SK-N-SH (cell line): ENCODE data around the gene MOV10L1. TPM values are rescaled to one million over a fixed set of nuclear protein-coding genes. Genes with fewer than 3 reads are reported as not detected.

Experiments used
- CTCF ChIA-PET: fragments of 300-600, 350-600 bp; formaldehyde crosslinking; extraction: SDS; loops from one replicate; lab custom pipeline; 2021; lab: Yijun Ruan, JAX
- POLR2A ChIA-PET: fragments of 350-600 bp; sonication (Branson Sonifier 250); formaldehyde crosslinking; extraction: SDS; loops from one replicate; lab custom pipeline; 2020; ENCODE audit warnings: antibody characterized with exemption, inconsistent platforms; lab: Yijun Ruan, JAX
- DNase-seq: peaks from one replicate; pipeline ENCODE4 v3.0.0; 2012
- H2AFZ ChIP-seq: fragments of 200-600 bp; sonication (generic); 2 replicates; pipeline ENCODE4 v1.8.1; 2016; ENCODE audit warnings: antibody characterized with exemption, mild to moderate bottlenecking, low read depth
- H3F3A ChIP-seq: fragments of 200-600 bp; sonication (generic); replicated peaks from 2 replicates; pipeline ENCODE3; 2016; ENCODE audit warnings: antibody characterized with exemption, mild to moderate bottlenecking; ENCODE audit not compliant: insufficient read depth
- H3K27ac ChIP-seq, 2 experiments: fragments of 200-500 bp in 1 of 2; fragments of 200-600 bp in 1 of 2; sonication (Bioruptor generic) in 1 of 2; sonication (generic), shearing (Covaris generic) in 1 of 2; 2 replicates each; pipeline versions ENCODE4 v1.5.1 to v1.6.1; 2014 to 2016; ENCODE audit warnings: low read depth in 2 of 2, inconsistent platforms in 1 of 2, low read length in 1 of 2, mild to moderate bottlenecking in 1 of 2, mixed read lengths in 1 of 2
- H3K27me3 ChIP-seq: fragments of 200-600 bp; sonication (generic), shearing (Covaris generic); 2 replicates; pipeline ENCODE4 v1.6.1; 2016; ENCODE audit warnings: mixed run types; ENCODE audit not compliant: insufficient read depth
- H3K36me3 ChIP-seq, 2 experiments: fragments of 200-500 bp in 1 of 2; fragments of 200-600 bp in 1 of 2; sonication (Bioruptor generic) in 1 of 2; sonication (generic) in 1 of 2; replicated peaks in 1 of 2; 2 replicates each; pipeline versions ENCODE3 to v1.5.1; 2014 to 2016; ENCODE audit warnings: low read length in 1 of 2, mild to moderate bottlenecking in 1 of 2; ENCODE audit not compliant: insufficient read depth in 2 of 2, control insufficient read depth in 1 of 2
- H3K4me1 ChIP-seq, 2 experiments: fragments of 200-500 bp in 1 of 2; fragments of 200-600 bp in 1 of 2; sonication (Bioruptor generic) in 1 of 2; sonication (generic), shearing (Covaris generic) in 1 of 2; 2 replicates each; pipeline versions ENCODE4 v1.5.1 to v1.6.1; 2014 to 2016; ENCODE audit warnings: low read depth in 1 of 2, low read length in 1 of 2, mixed run types in 1 of 2; ENCODE audit not compliant: insufficient read depth in 2 of 2, control insufficient read depth in 1 of 2
- H3K4me2 ChIP-seq: fragments of 200-600 bp; sonication (generic), shearing (Covaris generic); 2 replicates; pipeline ENCODE4 v1.6.1; 2017; ENCODE audit warnings: mixed run types
- H3K4me3 ChIP-seq, 2 experiments: fragments of 200-500 bp in 1 of 2; fragments of 200-600 bp in 1 of 2; sonication (Bioruptor generic) in 1 of 2; sonication (generic), shearing (Covaris generic) in 1 of 2; 2 replicates each; pipeline versions ENCODE4 v1.5.1 to v1.8.1; 2014 to 2016; ENCODE audit warnings: low read depth in 2 of 2, inconsistent platforms in 1 of 2, low read length in 1 of 2, mild to moderate bottlenecking in 1 of 2, mixed read lengths in 1 of 2, moderate library complexity in 1 of 2
- H3K79me2 ChIP-seq: fragments of 200-600 bp; sonication (generic); 2 replicates; pipeline ENCODE4 v1.8.1; 2017; ENCODE audit warnings: mild to moderate bottlenecking; ENCODE audit not compliant: insufficient read depth
- H3K9ac ChIP-seq: fragments of 200-600 bp; sonication (generic); 2 replicates; pipeline ENCODE4 v1.6.1; 2017; ENCODE audit warnings: mixed run types
- H3K9me2 ChIP-seq: fragments of 200-600 bp; sonication (generic); 2 replicates; pipeline ENCODE4 v1.6.1; 2017; ENCODE audit warnings: mixed run types
- H3K9me3 ChIP-seq: fragments of 200-600 bp; sonication (generic); 2 replicates; pipeline ENCODE4 v1.6.1; 2017; ENCODE audit warnings: mixed run types, mild to moderate bottlenecking, moderate library complexity
- H4K20me1 ChIP-seq: fragments of 200-600 bp; sonication (generic); 2 replicates; pipeline ENCODE4 v1.6.1; 2017; ENCODE audit warnings: mild to moderate bottlenecking, mixed run types; ENCODE audit not compliant: insufficient read depth
- CHD2 ChIP-seq: fragments of 150-350 bp; IDR thresholded peaks from 2 replicates; pipeline ENCODE4 v1.6.1; 2018; ENCODE audit warnings: low read length; ENCODE audit not compliant: partially characterized antibody
- ELF1 ChIP-seq: IDR thresholded peaks from 2 replicates; pipeline ENCODE4 v1.4.0; 2012
- EP300 ChIP-seq, 2 experiments: IDR thresholded peaks; 2 replicates each; pipeline versions ENCODE4 v1.4.0 to v1.6.1; 2012; ENCODE audit warnings: borderline replicate concordance in 1 of 2, low read depth in 1 of 2, low read length in 1 of 2
- GABPA ChIP-seq: IDR thresholded peaks from 2 replicates; pipeline ENCODE4 v1.4.0; 2012; ENCODE audit warnings: low read depth, mild to moderate bottlenecking
- MEF2A ChIP-seq: IDR thresholded peaks from 2 replicates; pipeline ENCODE4 v1.4.0; 2012; ENCODE audit warnings: low read depth, borderline replicate concordance
- MXI1 ChIP-seq: IDR thresholded peaks from 2 replicates; pipeline ENCODE4 v1.6.1; 2012; ENCODE audit warnings: mild to moderate bottlenecking, low read depth, low read length, improper control_type of control experiment
- NFIC ChIP-seq: IDR thresholded peaks from 2 replicates; pipeline ENCODE4 v1.4.0; 2012; ENCODE audit warnings: borderline replicate concordance
- POLR2AphosphoS5 ChIP-seq: IDR thresholded peaks from 2 replicates; pipeline ENCODE4 v1.6.1; 2012; ENCODE audit warnings: low read depth, low read length
- RCOR1 ChIP-seq: fragments of 150-350 bp; IDR thresholded peaks from 2 replicates; pipeline ENCODE4 v1.6.1; 2017; ENCODE audit warnings: antibody characterized with exemption, low read length
- RFX5 ChIP-seq: IDR thresholded peaks from 2 replicates; pipeline ENCODE4 v1.6.1; 2012; ENCODE audit warnings: mild to moderate bottlenecking, improper control_type of control experiment, low read length
- RXRA ChIP-seq: IDR thresholded peaks from 2 replicates; pipeline ENCODE4 v1.4.0; 2012; ENCODE audit warnings: low read depth, mild to moderate bottlenecking, borderline replicate concordance
- SMC3 ChIP-seq: IDR thresholded peaks from 2 replicates; pipeline ENCODE4 v1.6.1; 2012; ENCODE audit warnings: low read depth, low read length, improper control_type of control experiment
- YY1 ChIP-seq: IDR thresholded peaks from 2 replicates; pipeline ENCODE4 v1.4.0; 2012; ENCODE audit warnings: low read depth, mild to moderate bottlenecking
- WGBS: methylation state at CpG from one replicate; pipeline ENCODE4 v1.1.6; 2017; ENCODE audit warnings: low lambda C conversion rate; 5-methylcytosine and 5-hydroxymethylcytosine counted together
- polyA plus RNA-seq, 3 experiments: library from polyadenylated mRNA; depleted of rRNA; stranded (reverse); fragments of >200 nt; gene quantifications; 2 replicates each; pipeline ENCODE4 v1.2.3, GENCODE V29; 2012
- TF ChIP-seq, protein P1 (sequence below): IDR thresholded peaks from 2 replicates; pipeline ENCODE4 v1.6.1; 2012; ENCODE audit warnings: mild to moderate bottlenecking, low read depth, low read length, moderate library complexity
- TF ChIP-seq, protein P2 (sequence below): IDR thresholded peaks from 2 replicates; pipeline ENCODE4 v1.4.0; 2012; ENCODE audit warnings: low read depth, borderline replicate concordance
- TF ChIP-seq, protein P3 (sequence below): fragments of 150-350 bp; IDR thresholded peaks from 2 replicates; pipeline ENCODE4 v1.6.1; 2017; ENCODE audit warnings: antibody characterized with exemption, low read length, low read depth, borderline replicate concordance
- TF ChIP-seq, protein P4 (sequence below): IDR thresholded peaks from 2 replicates; pipeline ENCODE4 v1.4.0; 2012; ENCODE audit warnings: low read depth, borderline replicate concordance

MOV10L1 gene
- polyA plus RNA-seq, 1 of the 3 experiments (the other 2 are of a cell fraction): 2.1 TPM

DNA sequence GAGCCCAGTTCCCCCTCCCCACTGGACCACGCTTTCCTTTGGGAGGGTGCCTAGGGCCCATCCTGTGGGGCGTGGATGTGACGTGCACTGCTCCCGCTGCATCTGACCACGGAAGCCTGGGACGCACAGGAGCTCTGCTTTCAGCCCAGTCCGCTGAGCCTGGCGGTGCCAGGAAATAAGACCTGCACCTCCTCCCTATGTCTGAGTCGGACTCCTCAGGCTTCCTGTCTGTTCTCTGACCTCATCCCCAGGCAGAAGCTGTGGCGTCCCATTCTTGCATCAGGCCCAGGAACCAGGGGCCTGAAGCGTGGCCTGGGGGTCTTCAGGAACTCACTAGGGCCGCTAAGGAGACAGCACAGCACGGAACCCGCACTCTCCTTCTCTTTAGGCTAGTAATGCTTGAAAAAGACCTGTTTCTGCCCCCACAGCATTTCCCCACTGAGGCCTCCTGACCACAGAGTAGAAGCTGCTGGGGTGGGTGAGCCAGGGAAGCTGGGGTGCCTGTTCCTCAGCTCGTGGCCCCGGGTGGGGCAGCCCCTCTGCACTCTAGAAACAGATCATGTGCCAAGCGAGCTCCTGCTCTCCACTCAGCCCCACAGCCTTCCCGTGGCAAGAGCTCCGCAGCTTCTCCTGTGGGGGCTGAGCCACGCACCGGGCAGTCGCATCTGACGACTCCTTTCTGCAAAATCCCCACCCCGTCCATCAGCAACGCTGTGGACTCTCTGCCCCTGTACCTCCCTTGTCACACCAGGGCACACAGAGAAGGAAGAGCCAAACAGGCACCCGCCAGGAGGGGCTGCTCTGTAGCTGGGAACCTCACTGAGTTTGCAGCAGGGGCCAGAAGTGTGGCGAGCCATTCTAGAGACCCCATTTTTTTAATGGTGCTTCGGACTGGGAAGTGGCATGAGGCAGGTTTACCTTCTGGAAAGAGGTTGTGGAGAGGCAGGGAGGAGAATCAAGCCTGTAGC lies 22.6 kb downstream of the MOV10L1 start:
- Histone ChIP-seq H3K9ac (0 out of 2 replicates have a peak overlapping the region, but pooled peaks have one; percentile 3), H3K9me3 (no peaks in the 10 kb centered on the region), H2AFZ (peak overlapping the region; percentile 65), H3K27me3 (no peaks in the 10 kb centered on the region), H3K79me2 (no peaks in the 10 kb centered on the region), H3K4me2 (peak overlapping the region; percentile 42; the same call in 1 of the 2 replicates), H3K27ac (peak overlapping the region in 1 of 2 experiments; percentile 5; a peak in 2 of 4 replicates), H3K4me3 (no peak overlapping the region), H3K9me2 (no peaks in the 10 kb centered on the region), H3K36me3 (no peaks in the 10 kb centered on the region), H4K20me1 (no peaks in the 10 kb centered on the region), H3K4me1 (peaks cover 10 to 24% of the 10 kb centered on the region in 2 experiments; a peak in 3 of 4 replicates), H3F3A (peaks cover 7% of the 10 kb centered on the region)
- ChIA-PET POLR2A (no interaction called here), CTCF (interaction anchor here (0.8 to 1.3 kb wide), 2 partner anchors 45 to 82 kb away, joined by 3 to 6 read pairs; no protein-coding TSS in a partner anchor)
- TF ChIP-seq, protein P1, sequence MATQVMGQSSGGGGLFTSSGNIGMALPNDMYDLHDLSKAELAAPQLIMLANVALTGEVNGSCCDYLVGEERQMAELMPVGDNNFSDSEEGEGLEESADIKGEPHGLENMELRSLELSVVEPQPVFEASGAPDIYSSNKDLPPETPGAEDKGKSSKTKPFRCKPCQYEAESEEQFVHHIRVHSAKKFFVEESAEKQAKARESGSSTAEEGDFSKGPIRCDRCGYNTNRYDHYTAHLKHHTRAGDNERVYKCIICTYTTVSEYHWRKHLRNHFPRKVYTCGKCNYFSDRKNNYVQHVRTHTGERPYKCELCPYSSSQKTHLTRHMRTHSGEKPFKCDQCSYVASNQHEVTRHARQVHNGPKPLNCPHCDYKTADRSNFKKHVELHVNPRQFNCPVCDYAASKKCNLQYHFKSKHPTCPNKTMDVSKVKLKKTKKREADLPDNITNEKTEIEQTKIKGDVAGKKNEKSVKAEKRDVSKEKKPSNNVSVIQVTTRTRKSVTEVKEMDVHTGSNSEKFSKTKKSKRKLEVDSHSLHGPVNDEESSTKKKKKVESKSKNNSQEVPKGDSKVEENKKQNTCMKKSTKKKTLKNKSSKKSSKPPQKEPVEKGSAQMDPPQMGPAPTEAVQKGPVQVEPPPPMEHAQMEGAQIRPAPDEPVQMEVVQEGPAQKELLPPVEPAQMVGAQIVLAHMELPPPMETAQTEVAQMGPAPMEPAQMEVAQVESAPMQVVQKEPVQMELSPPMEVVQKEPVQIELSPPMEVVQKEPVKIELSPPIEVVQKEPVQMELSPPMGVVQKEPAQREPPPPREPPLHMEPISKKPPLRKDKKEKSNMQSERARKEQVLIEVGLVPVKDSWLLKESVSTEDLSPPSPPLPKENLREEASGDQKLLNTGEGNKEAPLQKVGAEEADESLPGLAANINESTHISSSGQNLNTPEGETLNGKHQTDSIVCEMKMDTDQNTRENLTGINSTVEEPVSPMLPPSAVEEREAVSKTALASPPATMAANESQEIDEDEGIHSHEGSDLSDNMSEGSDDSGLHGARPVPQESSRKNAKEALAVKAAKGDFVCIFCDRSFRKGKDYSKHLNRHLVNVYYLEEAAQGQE: no peak
- TF ChIP-seq NFIC (peak; percentile 30; the same call in 1 of the 2 replicates), RFX5 (no peak), MEF2A (no peak), POLR2AphosphoS5 (no peak), RXRA (no peak), CHD2 (no peak), ELF1 (0 out of 2 replicates have a peak, but pooled peaks have one; percentile 41), EP300 (IDR thresholded peaks at IDR 0.05; ENCODE audit: borderline replicate concordance in 1 of 2, low read depth in 1 of 2, low read length in 1 of 2) (0 out of 4 replicates have a peak, but pooled peaks of 1 of the 2 experiments have one; percentile 23), RCOR1 (no peak), YY1 (no peak), MXI1 (no peak), SMC3 (no peak), GABPA (peak; percentile 29; the same call in 1 of the 2 replicates)
- TF ChIP-seq, protein P2, sequence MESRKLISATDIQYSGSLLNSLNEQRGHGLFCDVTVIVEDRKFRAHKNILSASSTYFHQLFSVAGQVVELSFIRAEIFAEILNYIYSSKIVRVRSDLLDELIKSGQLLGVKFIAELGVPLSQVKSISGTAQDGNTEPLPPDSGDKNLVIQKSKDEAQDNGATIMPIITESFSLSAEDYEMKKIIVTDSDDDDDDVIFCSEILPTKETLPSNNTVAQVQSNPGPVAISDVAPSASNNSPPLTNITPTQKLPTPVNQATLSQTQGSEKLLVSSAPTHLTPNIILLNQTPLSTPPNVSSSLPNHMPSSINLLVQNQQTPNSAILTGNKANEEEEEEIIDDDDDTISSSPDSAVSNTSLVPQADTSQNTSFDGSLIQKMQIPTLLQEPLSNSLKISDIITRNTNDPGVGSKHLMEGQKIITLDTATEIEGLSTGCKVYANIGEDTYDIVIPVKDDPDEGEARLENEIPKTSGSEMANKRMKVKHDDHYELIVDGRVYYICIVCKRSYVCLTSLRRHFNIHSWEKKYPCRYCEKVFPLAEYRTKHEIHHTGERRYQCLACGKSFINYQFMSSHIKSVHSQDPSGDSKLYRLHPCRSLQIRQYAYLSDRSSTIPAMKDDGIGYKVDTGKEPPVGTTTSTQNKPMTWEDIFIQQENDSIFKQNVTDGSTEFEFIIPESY: 0 out of 2 replicates have a peak, but pooled peaks have one; percentile 42
- TF ChIP-seq, protein P3, sequence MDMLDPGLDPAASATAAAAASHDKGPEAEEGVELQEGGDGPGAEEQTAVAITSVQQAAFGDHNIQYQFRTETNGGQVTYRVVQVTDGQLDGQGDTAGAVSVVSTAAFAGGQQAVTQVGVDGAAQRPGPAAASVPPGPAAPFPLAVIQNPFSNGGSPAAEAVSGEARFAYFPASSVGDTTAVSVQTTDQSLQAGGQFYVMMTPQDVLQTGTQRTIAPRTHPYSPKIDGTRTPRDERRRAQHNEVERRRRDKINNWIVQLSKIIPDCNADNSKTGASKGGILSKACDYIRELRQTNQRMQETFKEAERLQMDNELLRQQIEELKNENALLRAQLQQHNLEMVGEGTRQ: no peak
- TF ChIP-seq, protein P4, sequence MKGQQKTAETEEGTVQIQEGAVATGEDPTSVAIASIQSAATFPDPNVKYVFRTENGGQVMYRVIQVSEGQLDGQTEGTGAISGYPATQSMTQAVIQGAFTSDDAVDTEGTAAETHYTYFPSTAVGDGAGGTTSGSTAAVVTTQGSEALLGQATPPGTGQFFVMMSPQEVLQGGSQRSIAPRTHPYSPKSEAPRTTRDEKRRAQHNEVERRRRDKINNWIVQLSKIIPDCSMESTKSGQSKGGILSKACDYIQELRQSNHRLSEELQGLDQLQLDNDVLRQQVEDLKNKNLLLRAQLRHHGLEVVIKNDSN: no peak
- no peak for DNase-seq
- WGBS: 72% methylated on average over 22 of the region's 28 CpGs
